HS-27A (cell line): ENCODE results near the gene HOXC9.

Experiments used
- DNase-seq: peaks from one replicate; pipeline ENCODE4 v3.0.0-alpha.2; 2012; ENCODE audit warnings: low read depth, missing footprints

Gene HOXC9

GRCh38 chr12:54002278-54002914 lies 2.4 kb downstream of the HOXC9 start:
- DNase-seq: no peak

GRCh38 chr12:54002915-54003389 lies 3.0 kb downstream of the HOXC9 start:
- DNase-seq: no peak

GRCh38 chr12:54003625-54004024 lies 3.7 kb downstream of the HOXC9 start:
- DNase-seq: no peak

GRCh38 chr12:54004063-54004840 lies 4.3 kb downstream of the HOXC9 start:
- DNase-seq: no peak

- no peak for DNase-seq
Measured at GRCh38 chr12:54004841-54005530, 5.0 kb downstream of the HOXC9 start.

GRCh38 chr12:54005531-54005852 lies 5.5 kb downstream of the HOXC9 start:
- no peak for DNase-seq

- peak; percentile 59 for DNase-seq
Measured at GRCh38 chr12:54005853-54006558, 6.0 kb downstream of the HOXC9 start.

- DNase-seq: no peak
Measured at GRCh38 chr12:54006559-54007220, 6.7 kb downstream of the HOXC9 start.

GRCh38 chr12:54007538-54008259 lies 7.7 kb downstream of the HOXC9 start:
- DNase-seq: no peak

GRCh38 chr12:54008260-54008552 lies 8.2 kb downstream of the HOXC9 start:
- DNase-seq: no peak

- no peak for DNase-seq
Measured at GRCh38 chr12:54009171-54010052, 9.5 kb downstream of the HOXC9 start.

- DNase-seq: no peak
Measured at GRCh38 chr12:54010053-54010971, 10.4 kb downstream of the HOXC9 start.

GRCh38 chr12:54010972-54011664 lies 11.2 kb downstream of the HOXC9 start:
- DNase-seq: no peak

GRCh38 chr12:54011665-54012532 lies 11.9 kb downstream of the HOXC9 start:
- DNase-seq: no peak

GRCh38 chr12:54012631-54013409 lies 12.9 kb downstream of the HOXC9 start:
- DNase-seq: no peak

GRCh38 chr12:54014377-54015017 lies 14.5 kb downstream of the HOXC9 start:
- DNase-seq: no peak
